Measurements from ENCODE around the gene UPF3A.

UPF3A gene

GRCh38 chr13:114286808-114287207, 5.4 kb downstream of the UPF3A start:
- Histone ChIP-seq H3K36me3 (ENCODE audit: insufficient read depth, low read length) (peaks cover 82% of the 10 kb centered on the region), H3K27ac (ENCODE audit: low read depth, low read length, poor library complexity, severe bottlenecking) (no peak overlapping the region), H3K9me3 (ENCODE audit: low read length) (no peaks in the 10 kb centered on the region), H3K4me2 (ENCODE audit: low read length) (no peak overlapping the region), H3K9me2 (ENCODE audit: low read depth, low read length) (no peaks in the 10 kb centered on the region), H3K9ac (ENCODE audit: low read length) (no peak overlapping the region), H3F3A (ENCODE audit: insufficient read depth, low read length) (no peaks in the 10 kb centered on the region), H3K4me3 (ENCODE audit: low read depth, low read length, poor library complexity, severe bottlenecking) (no peak overlapping the region), H3K27me3 (ENCODE audit: insufficient read depth, low read length) (no peaks in the 10 kb centered on the region), H4K20me1 (ENCODE audit: insufficient read depth, low read length) (no peaks in the 10 kb centered on the region), H2AFZ (ENCODE audit: low read length) (no peak overlapping the region), H3K4me1 (ENCODE audit: insufficient read depth, low read length, severe bottlenecking) (peaks cover 13% of the 10 kb centered on the region), H3K79me2 (ENCODE audit: insufficient read depth, low read length) (peaks cover 19% of the 10 kb centered on the region)
- TF ChIP-seq, protein P1, sequence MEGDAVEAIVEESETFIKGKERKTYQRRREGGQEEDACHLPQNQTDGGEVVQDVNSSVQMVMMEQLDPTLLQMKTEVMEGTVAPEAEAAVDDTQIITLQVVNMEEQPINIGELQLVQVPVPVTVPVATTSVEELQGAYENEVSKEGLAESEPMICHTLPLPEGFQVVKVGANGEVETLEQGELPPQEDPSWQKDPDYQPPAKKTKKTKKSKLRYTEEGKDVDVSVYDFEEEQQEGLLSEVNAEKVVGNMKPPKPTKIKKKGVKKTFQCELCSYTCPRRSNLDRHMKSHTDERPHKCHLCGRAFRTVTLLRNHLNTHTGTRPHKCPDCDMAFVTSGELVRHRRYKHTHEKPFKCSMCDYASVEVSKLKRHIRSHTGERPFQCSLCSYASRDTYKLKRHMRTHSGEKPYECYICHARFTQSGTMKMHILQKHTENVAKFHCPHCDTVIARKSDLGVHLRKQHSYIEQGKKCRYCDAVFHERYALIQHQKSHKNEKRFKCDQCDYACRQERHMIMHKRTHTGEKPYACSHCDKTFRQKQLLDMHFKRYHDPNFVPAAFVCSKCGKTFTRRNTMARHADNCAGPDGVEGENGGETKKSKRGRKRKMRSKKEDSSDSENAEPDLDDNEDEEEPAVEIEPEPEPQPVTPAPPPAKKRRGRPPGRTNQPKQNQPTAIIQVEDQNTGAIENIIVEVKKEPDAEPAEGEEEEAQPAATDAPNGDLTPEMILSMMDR (IDR thresholded peaks at IDR 0.05; ENCODE audit: low read length) = no peak
- no peak for TF ChIP-seq EZH2 (IDR thresholded peaks at IDR 0.05; ENCODE audit: borderline replicate concordance, low read length)

DNA sequence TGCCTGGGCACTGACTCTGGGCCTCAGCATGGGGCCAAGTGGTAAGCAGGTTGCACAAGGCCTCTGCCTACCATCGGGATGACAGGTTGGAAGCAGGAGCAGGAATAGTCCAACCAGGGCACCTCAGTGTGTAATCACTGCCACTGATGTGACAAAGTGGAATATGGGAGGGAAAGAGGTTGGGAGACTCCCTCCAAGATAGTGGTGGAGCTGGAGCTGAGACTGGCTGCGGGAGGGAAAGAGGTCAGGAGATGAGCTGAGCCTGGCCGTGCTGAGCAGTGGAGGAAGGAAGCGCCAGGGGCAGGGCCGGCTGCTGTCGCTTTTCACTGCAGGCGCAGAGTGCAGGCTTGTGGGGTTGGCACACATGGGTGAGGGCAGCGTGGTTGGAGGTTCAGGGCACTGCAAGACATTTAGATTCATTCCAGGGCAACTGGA, 6.8 kb downstream of the UPF3A start:
- H3K4me2 ChIP-seq (ENCODE audit: low read length) = no peak overlapping the region
- H2AFZ ChIP-seq (ENCODE audit: low read length) = no peak overlapping the region
- no peaks in the 10 kb centered on the region for H4K20me1 ChIP-seq (ENCODE audit: insufficient read depth, low read length)
- H3K27me3 ChIP-seq (ENCODE audit: insufficient read depth, low read length) = no peaks in the 10 kb centered on the region
- no peak overlapping the region for H3K9ac ChIP-seq (ENCODE audit: low read length)
- H3K9me2 ChIP-seq (ENCODE audit: low read depth, low read length) = no peaks in the 10 kb centered on the region
- peaks cover 94% of the 10 kb centered on the region for H3K36me3 ChIP-seq (ENCODE audit: insufficient read depth, low read length)
- H3F3A ChIP-seq (ENCODE audit: insufficient read depth, low read length) = no peaks in the 10 kb centered on the region
- peaks cover 6% of the 10 kb centered on the region for H3K4me1 ChIP-seq (ENCODE audit: insufficient read depth, low read length, severe bottlenecking)
- no peak overlapping the region for H3K4me3 ChIP-seq (ENCODE audit: low read depth, low read length, poor library complexity, severe bottlenecking)
- TF ChIP-seq EZH2 (IDR thresholded peaks at IDR 0.05; ENCODE audit: borderline replicate concordance, low read length) = no peak
- TF ChIP-seq, protein P1 (IDR thresholded peaks at IDR 0.05; ENCODE audit: low read length) = no peak
- H3K9me3 ChIP-seq (ENCODE audit: low read length) = no peaks in the 10 kb centered on the region
- no peak overlapping the region for H3K27ac ChIP-seq (ENCODE audit: low read depth, low read length, poor library complexity, severe bottlenecking)
- peaks cover 8% of the 10 kb centered on the region; the same call in 1 of the 2 replicates for H3K79me2 ChIP-seq (ENCODE audit: insufficient read depth, low read length)

DNA sequence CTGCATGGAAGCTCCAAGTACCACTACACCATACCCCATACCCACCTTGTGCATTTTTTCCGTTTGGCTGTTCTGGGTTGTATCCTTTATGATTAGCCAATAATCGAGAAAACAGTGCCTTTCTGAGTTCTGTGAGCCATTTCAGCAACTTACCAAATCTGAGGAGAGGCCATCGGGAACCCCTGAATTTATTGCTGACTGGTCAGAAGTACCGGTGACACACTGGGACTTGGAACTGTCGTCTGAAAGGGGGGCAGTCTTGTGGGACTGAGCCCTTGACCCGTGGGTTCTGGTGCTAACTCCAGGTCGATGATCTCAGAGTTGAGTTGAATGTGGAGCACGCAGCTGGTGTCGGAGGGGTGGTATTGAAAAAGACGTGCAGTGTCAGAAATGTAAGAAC, 15.0 kb downstream of the UPF3A start:
- no peak overlapping the region for H3K9ac ChIP-seq (ENCODE audit: low read length)
- no peaks in the 10 kb centered on the region for H3K4me1 ChIP-seq (ENCODE audit: insufficient read depth, low read length, severe bottlenecking)
- H3K4me3 ChIP-seq (ENCODE audit: low read depth, low read length, poor library complexity, severe bottlenecking) = no peak overlapping the region
- H3K9me2 ChIP-seq (ENCODE audit: low read depth, low read length) = no peaks in the 10 kb centered on the region
- H3K4me2 ChIP-seq (ENCODE audit: low read length) = no peak overlapping the region
- no peak overlapping the region for H2AFZ ChIP-seq (ENCODE audit: low read length)
- H3K27me3 ChIP-seq (ENCODE audit: insufficient read depth, low read length) = no peaks in the 10 kb centered on the region
- no peak overlapping the region for H3K27ac ChIP-seq (ENCODE audit: low read depth, low read length, poor library complexity, severe bottlenecking)
- H3K79me2 ChIP-seq (ENCODE audit: insufficient read depth, low read length) = no peaks in the 10 kb centered on the region; the same call in 1 of the 2 replicates
- TF ChIP-seq, protein P1 (IDR thresholded peaks at IDR 0.05; ENCODE audit: low read length) = no peak
- TF ChIP-seq EZH2 (IDR thresholded peaks at IDR 0.05; ENCODE audit: borderline replicate concordance, low read length) = no peak
- no peaks in the 10 kb centered on the region for H3F3A ChIP-seq (ENCODE audit: insufficient read depth, low read length)
- peaks cover 79% of the 10 kb centered on the region for H3K36me3 ChIP-seq (ENCODE audit: insufficient read depth, low read length)
- no peaks in the 10 kb centered on the region for H3K9me3 ChIP-seq (ENCODE audit: low read length)
- H4K20me1 ChIP-seq (ENCODE audit: insufficient read depth, low read length) = no peaks in the 10 kb centered on the region

Measured in OCI-LY1 (cell line).